NCI-H510A (cell line): Measurements from ENCODE around the gene MFSD6L.

Source experiments
- DNase-seq: peaks from one replicate; lab custom pipeline; 2025; lab: John Stamatoyannopoulos, UW

The MFSD6L gene

DNA sequence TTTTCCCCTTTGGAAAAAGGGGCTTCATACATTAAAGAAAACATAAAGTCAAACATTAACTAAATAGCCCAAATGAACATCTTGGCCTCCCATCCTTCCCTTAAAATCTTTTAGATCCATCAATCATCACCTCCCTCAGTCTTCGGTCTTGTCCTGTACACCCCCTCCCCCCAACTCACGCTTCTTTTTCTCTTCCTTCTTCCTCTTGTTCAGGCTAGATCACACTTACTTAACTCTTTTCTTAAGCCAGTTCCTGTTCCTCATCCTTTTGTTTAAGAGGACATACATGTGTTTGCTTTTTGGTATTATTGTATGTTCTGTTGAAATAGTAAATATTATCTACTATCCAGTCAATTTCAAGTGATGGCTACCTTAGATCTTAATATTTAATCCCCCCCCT is 5.5 kb downstream of the MFSD6L start:
- no peak for DNase-seq

DNA sequence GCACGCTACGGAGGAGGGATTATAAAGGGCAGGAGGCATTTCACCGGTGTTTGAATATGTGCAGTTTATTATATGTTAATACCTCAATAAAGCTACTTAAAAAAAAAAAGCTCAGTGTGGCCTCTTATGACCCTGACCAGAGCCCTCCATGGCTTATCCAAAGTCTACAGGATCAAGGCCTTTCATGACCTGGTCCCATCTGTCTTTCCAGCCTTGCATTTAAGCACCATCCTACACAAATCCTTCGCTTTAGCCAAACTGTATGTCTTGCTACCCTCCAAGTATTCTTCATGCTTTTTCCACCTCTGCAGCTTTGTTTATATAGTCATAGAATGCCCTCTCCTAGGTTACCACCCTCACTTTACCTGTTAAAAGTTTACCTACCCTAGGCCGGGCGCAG is 6.5 kb downstream of the MFSD6L start:
- DNase-seq, result no peak

GRCh38 chr17:8791910-8792270 is 7.3 kb downstream of the MFSD6L start:
- DNase-seq, result no peak

GRCh38 chr17:8791248-8791909 is 7.8 kb downstream of the MFSD6L start:
- DNase-seq, result no peak

GRCh38 chr17:8789743-8790142 is 9.4 kb downstream of the MFSD6L start:
- no peak for DNase-seq

DNA sequence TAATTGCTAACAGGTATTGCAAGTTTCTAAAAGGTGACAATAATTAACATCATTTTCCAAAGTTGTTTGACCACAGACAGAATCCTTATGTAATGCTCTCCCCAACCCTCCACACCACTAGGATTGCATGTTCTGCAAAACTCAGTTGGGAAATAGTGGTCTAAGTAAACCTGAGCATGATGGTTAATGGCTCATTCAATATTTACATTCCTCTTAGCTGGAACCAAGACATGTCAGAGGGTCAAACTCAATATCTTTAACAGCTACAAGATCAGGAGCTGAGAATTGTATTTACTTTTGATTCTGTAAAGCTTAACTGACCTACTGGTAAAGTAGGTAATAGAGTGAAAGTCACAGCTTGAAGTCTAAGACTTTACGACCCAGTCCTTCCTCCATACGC is 10.2 kb downstream of the MFSD6L start:
- DNase-seq, result no peak

DNA sequence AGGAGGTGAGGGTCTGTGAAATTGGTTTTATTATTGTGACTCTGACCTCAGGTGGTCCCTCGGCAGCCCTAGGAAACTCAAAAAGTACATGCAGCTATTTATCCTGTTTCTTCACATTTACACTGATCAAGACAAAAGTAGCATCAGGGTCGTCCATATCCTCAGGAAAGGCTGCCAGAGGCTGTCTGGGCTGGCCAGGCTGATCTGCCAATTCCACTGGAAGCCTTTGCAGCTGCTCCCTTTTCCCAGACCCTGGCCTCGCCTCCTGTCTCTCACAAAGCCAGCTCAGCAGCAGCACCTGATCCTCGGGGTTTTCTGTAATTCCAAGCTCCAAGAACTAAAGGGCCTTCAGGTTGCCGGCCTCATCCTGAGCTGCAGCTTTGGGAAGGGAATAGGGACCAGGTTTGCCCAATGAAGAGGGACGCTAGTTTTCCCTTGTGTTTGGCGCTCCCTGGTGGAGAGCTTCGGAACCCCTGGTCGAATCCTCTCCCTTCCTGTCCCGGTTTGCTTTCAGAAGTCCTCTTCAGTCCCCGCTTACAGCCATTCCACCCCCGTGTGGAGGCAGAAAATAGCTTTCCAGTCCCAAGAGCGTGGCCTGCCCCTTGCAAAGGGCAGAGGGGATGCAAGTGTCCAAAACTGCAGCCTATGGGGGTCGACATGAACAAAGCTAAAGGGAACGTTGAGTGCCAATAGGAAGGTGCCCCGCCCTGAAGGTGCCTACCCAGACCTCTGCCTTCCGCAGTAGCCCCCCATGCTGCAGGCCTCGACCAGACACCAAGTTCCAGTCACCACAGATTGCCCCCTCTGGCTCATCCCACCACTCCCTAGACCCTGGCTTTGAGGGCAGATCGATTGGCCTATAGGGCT is 13.4 kb downstream of the MFSD6L start:
- DNase-seq, result peak; percentile 7

- no peak for DNase-seq
Observed at GRCh38 chr17:8782176-8782575, 17.0 kb downstream of the MFSD6L start.

DNA sequence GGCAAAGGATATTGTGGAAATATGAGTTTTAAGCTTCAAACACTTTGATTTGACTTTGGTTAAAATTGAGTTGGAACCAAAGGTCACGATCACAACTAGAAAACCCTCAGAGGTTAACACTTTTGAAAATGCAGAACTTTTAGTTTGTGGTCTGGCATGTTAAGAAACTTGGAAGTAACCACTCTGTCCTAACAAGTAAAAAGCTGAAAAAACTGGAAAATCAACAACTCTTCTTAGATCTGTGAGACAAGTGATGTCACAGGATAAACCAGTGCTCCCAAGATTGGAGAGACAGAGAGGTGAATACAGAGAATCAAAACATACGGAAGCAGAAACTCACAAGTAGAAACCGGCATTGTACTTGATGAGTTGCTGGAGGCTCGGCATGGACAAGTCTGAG is 17.4 kb downstream of the MFSD6L start:
- no peak for DNase-seq

DNA sequence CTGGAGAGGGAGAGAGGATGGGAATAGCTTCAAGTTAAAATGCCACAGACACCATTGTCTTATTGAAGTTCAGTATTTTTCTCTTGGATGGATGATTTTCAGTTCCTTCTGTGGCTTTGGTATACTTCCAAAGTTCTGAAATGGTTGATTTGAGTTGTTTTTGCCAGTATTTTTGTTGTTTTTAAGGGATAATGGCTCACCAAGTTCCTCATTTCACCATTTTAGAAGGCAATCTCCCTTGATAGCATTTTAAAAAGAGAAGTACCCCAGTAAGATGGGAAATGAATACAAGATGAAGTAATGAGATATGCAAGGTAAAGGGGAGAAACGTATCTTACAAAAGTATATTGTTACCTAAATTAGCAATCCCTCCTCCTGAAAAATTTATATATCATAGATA is 22.3 kb downstream of the MFSD6L start:
- no peak for DNase-seq

DNA sequence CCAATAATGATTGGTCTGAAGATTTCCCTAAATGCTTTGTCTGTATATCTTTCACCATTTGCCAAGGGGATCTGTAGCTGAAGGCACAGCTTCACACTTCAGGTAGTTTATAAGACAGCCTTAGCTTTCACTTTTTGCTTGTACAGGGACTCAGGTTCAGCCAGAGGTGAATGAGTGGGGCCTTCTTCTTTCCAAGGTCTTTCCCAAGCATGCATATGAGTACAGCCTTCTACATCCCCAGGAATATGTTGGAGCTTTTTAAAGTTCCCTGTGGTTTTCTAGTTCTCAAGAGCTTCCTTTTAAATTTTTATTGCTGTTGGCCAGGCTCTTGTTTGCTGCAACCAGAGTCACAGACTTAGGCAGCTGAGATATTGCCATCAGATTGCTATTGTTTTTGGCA is 22.9 kb downstream of the MFSD6L start:
- DNase-seq, result no peak

- no peak for DNase-seq
Observed at GRCh38 chr17:8766731-8767130, 32.4 kb downstream of the MFSD6L start.

DNA sequence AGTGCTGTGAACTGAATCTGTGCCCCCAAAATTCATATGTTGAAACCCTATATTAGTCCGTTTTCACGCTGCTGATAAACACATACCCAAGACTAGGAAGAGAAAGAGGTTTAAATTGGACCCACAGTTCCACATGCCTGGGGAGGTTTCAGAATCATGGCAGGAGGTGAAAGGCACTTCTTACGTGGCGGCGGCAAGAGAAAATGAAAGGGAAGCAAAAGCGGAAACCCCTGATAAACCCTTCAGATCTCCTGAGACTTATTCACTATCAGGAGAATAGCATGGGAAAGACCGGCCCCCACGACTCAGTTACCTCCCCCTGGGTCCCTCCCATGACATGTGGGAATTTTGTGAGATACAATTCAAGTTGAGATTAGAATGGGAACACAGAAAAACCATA is 37.2 kb downstream of the MFSD6L start:
- no peak for DNase-seq

- no peak for DNase-seq
Observed at GRCh38 chr17:8758137-8758596, 41.0 kb downstream of the MFSD6L start, which contains the start of gene SPDYE4. Gene SPDYE4, minus strand, starts transcription at chr17:8758546. Its CDS starts 164 bp downstream, at chr17:8758382.

GRCh38 chr17:8757189-8757588 is 42.0 kb downstream of the MFSD6L start:
- no peak for DNase-seq

- no peak for DNase-seq
Observed at GRCh38 chr17:8755590-8756255, 43.4 kb downstream of the MFSD6L start.

- DNase-seq, result no peak
Observed at GRCh38 chr17:8754890-8755289, 44.3 kb downstream of the MFSD6L start.

- DNase-seq, result no peak
Observed at GRCh38 chr17:8753976-8754440, 45.2 kb downstream of the MFSD6L start.

DNA sequence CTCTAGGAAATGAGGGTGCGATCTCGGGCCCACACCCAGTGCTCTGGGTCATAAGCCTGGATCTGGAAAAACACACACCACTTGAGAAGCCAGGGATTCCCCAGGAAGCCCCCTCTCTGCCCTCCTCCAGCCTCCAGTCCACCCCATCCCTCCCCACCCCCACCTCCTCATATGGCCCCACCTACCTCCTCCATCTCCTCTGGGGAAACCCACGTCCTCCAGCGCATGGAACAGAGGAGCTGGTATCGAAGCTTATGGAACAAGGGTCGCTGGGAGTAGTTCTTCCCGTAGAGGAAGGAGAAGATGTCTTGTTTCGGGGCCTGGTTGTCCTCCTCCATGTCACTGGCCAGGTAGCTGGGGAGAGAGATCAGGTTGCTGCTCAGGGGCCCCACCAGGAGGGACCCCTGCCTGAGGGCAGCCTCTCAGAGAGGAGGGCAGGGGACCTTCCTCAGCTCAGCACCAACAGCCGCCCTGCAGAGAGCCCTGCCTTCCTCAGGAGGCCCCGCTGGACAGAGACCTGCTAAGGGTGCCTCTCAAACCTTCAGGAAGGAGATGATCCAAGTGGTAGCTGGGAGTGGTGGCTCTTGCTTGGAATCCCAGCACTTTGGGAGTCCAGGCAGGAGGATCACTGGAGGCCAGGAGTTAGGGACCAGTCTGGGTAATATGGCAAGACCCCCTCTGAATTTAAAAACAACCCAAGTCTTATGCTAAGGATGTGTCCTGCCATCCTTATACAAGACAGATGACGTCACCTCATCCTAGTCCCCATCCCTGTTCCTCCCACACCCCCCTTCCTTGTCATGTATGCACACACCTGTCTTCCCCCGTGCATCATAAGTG is 45.8 kb downstream of the MFSD6L start:
- DNase-seq, result no peak

GRCh38 chr17:8749616-8750015 is 49.5 kb downstream of the MFSD6L start:
- no peak for DNase-seq

DNA sequence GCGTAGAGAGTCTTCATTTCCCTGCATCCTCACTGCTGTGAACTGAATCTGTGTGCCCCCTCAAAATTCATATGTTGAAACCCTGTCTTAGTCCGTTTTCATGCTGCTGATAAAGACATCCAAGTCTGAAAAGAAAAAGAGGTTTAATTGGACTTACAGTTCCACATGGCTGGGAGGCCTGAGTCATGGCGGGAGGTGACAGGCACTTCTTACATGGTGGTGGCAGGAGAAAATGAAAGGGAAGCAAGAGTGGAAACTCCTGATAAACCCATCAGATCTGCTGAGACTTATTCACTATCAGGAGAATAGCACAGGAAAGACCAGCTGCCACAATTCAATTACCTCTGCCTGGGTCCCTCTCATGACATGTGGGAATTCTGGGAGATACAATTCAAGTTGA is 51.4 kb downstream of the MFSD6L start:
- DNase-seq, result no peak
